SK-N-SH (cell line): Measurements from ENCODE around the gene CACNG3.

ENCODE experiments used
- CHD2 ChIP-seq: fragments of 150-350 bp; IDR thresholded peaks from 2 replicates; pipeline ENCODE4 v1.6.1; 2018; ENCODE audit warnings: low read length; ENCODE audit not compliant: partially characterized antibody
- CTCF ChIP-seq: fragments of 200-600 bp; sonication (generic); IDR thresholded peaks from 2 replicates; pipeline ENCODE4 v1.6.1; 2017; ENCODE audit warnings: antibody characterized with exemption, mild to moderate bottlenecking, moderate library complexity
- ELF1 ChIP-seq: IDR thresholded peaks from 2 replicates; pipeline ENCODE4 v1.4.0; 2012
- EP300 ChIP-seq, 2 experiments: IDR thresholded peaks; 2 replicates each; pipeline versions ENCODE4 v1.4.0 to v1.6.1; 2012; ENCODE audit warnings: borderline replicate concordance in 1 of 2, low read depth in 1 of 2, low read length in 1 of 2
- EZH2phosphoT487 ChIP-seq: fragments of 200-600 bp; sonication (generic); IDR thresholded peaks from 2 replicates; pipeline ENCODE4 v1.6.1; 2017; ENCODE audit warnings: low read depth, mixed run types, mild to moderate bottlenecking, antibody characterized with exemption, moderate library complexity, borderline replicate concordance
- GABPA ChIP-seq: IDR thresholded peaks from 2 replicates; pipeline ENCODE4 v1.4.0; 2012; ENCODE audit warnings: low read depth, mild to moderate bottlenecking
- NFIC ChIP-seq: IDR thresholded peaks from 2 replicates; pipeline ENCODE4 v1.4.0; 2012; ENCODE audit warnings: borderline replicate concordance
- POLR2AphosphoS5 ChIP-seq: IDR thresholded peaks from 2 replicates; pipeline ENCODE4 v1.6.1; 2012; ENCODE audit warnings: low read depth, low read length
- RAD21 ChIP-seq: IDR thresholded peaks from 2 replicates; pipeline ENCODE4 v1.6.1; 2012; ENCODE audit warnings: mild to moderate bottlenecking, low read length
- RCOR1 ChIP-seq: fragments of 150-350 bp; IDR thresholded peaks from 2 replicates; pipeline ENCODE4 v1.6.1; 2017; ENCODE audit warnings: antibody characterized with exemption, low read length
- REST ChIP-seq: IDR thresholded peaks from 2 replicates; pipeline ENCODE4 v1.6.1; 2012; ENCODE audit warnings: mild to moderate bottlenecking, low read depth, low read length, moderate library complexity
- RFX5 ChIP-seq: IDR thresholded peaks from 2 replicates; pipeline ENCODE4 v1.6.1; 2012; ENCODE audit warnings: mild to moderate bottlenecking, improper control_type of control experiment, low read length
- TAF1 ChIP-seq: IDR thresholded peaks from 2 replicates; pipeline ENCODE4 v1.6.1; 2012; ENCODE audit warnings: low read depth, mild to moderate bottlenecking, low read length, moderate library complexity, borderline replicate concordance
- TCF12 ChIP-seq: IDR thresholded peaks from 2 replicates; pipeline ENCODE4 v1.4.0; 2012

GRCh38 chr16:24396350-24397271 lies 140.5 kb downstream of the CACNG3 start:
- no peak for TF ChIP-seq POLR2AphosphoS5
- TF ChIP-seq CTCF: no peak
- no peak for TF ChIP-seq EP300 (IDR thresholded peaks at IDR 0.05; ENCODE audit: borderline replicate concordance in 1 of 2, low read depth in 1 of 2, low read length in 1 of 2)
- no peak for TF ChIP-seq ELF1
- no peak for TF ChIP-seq TAF1
- no peak for TF ChIP-seq RAD21
- TF ChIP-seq REST: no peak
- TF ChIP-seq RCOR1: no peak
- TF ChIP-seq EZH2phosphoT487: no peak
- no peak for TF ChIP-seq GABPA
- no peak for TF ChIP-seq TCF12
- no peak for TF ChIP-seq CHD2
- TF ChIP-seq NFIC: no peak
- no peak for TF ChIP-seq RFX5
